ENCODE results near the gene HNRNPC. TPM values are rescaled to one million over a fixed set of nuclear protein-coding genes. Genes with fewer than 3 reads are reported as not detected.
"Not testable (repeated sequence)": the region's sequence is repeated elsewhere in the genome, so short reads cannot be mapped to it uniquely, and the experiment has no call there.

Gene HNRNPC
- total RNA-seq, 6 experiments from 2014 or later, result 528 to 684 (median 604) TPM

DNA sequence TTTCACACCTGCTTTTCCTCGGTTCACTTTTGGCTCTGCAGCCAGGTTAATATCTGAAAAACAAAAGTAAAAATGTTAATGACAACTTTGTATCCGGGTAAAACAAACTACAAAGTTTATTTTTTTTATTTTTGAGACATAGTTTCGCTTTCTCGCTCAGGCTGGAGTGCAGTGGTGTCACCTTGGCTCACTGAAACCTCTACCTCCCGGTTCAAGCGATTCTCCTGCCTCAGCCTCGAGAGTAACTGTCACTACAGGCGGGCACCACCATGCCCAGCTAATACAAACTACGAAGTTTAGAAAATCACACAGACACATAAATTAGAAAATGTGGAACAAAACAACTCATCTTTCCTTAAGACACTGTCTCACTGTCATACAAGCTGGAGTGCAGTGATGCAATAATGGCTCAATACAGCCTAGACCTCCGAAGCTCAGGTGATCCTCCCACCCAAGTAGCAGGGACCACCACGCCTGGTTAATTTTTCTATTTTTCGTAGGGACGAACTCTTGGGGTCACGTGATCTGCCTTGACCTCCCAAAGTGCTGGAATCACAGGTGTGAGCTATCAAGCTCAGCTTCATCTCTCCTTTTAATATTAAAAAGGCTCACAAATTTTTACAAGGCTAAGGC, 38.1 kb downstream of the HNRNPC start:
- Mint-ChIP-seq H3K27me3 (ENCODE audit: insufficient read depth) (peaks cover 1% of the 10 kb centered on the region; the same call in 1 of the 2 replicates), H3K9me3 (no peaks in the 10 kb centered on the region), H3K27ac (peak overlapping the region; percentile 31; the same call in 1 of the 2 replicates)

DNA sequence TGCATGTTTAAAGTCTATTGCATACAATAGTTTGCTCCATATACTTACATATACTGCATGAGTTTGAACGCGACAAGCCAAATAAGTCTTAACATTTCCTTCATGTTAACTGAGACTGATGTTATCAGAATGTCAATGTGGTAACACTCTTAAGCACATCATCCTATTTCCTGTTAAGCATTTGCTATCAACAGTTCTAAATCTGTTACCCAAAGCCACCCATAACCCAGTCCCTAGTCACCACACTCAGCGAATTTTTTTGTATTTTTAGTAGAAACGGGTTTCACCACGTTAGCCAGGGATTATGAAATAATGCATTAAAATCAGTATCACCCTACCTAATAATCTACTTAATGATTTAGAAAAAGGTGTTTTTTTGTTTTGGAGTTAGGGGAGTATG, 39.4 kb downstream of the HNRNPC start:
- Mint-ChIP-seq H3K4me3 (no peak overlapping the region), H3K4me1 (ENCODE audit: low read depth) (peaks cover 38% of the 10 kb centered on the region)
- TF ChIP-seq, protein P1, sequence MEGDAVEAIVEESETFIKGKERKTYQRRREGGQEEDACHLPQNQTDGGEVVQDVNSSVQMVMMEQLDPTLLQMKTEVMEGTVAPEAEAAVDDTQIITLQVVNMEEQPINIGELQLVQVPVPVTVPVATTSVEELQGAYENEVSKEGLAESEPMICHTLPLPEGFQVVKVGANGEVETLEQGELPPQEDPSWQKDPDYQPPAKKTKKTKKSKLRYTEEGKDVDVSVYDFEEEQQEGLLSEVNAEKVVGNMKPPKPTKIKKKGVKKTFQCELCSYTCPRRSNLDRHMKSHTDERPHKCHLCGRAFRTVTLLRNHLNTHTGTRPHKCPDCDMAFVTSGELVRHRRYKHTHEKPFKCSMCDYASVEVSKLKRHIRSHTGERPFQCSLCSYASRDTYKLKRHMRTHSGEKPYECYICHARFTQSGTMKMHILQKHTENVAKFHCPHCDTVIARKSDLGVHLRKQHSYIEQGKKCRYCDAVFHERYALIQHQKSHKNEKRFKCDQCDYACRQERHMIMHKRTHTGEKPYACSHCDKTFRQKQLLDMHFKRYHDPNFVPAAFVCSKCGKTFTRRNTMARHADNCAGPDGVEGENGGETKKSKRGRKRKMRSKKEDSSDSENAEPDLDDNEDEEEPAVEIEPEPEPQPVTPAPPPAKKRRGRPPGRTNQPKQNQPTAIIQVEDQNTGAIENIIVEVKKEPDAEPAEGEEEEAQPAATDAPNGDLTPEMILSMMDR (IDR thresholded peaks at IDR 0.05), result no peak

More for the DNA sequence above, 38.1 kb downstream of the HNRNPC start:
- Mint-ChIP-seq H3K4me1 (ENCODE audit: low read depth) (peaks cover 49% of the 10 kb centered on the region), H3K36me3 (ENCODE audit: low read depth) (peaks cover 53% of the 10 kb centered on the region), H3K4me3 (no peak overlapping the region)
- DNase-seq, result no peak
- TF ChIP-seq, protein P1 (IDR thresholded peaks at IDR 0.05), result no peak

DNA sequence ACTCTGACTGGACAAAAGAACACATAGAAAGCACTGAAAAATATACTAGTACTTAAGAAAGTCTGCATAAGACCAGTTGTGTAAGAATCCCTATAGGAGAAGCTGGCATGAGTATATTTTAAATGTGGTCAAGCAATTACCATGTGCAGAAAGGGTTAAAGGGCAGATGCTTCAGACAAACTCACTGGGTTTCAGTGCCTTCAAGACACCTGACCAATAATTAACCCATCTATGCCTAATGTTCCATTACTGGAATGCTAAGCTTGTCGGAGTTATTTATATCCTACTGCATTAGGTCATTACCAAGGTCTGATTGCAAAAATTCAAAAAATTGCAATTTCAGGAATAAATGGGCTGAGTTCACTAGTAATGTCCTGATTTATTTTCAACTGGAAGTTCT, 41.3 kb downstream of the HNRNPC start:
- TF ChIP-seq, protein P1 (IDR thresholded peaks at IDR 0.05), result no peak
- Mint-ChIP-seq H3K36me3 (ENCODE audit: low read depth) (peaks cover 55% of the 10 kb centered on the region), H3K27me3 (ENCODE audit: insufficient read depth) (peaks cover 1% of the 10 kb centered on the region; the same call in 1 of the 2 replicates), H3K4me3 (no peak overlapping the region), H3K4me1 (ENCODE audit: low read depth) (peaks cover 44% of the 10 kb centered on the region), H3K9me3 (no peaks in the 10 kb centered on the region), H3K27ac (no peak overlapping the region)
- DNase-seq, result no peak

More for the DNA sequence above, 39.4 kb downstream of the HNRNPC start:
- Mint-ChIP-seq H3K27me3 (ENCODE audit: insufficient read depth) (peaks cover 1% of the 10 kb centered on the region; the same call in 1 of the 2 replicates), H3K27ac (no peak overlapping the region), H3K9me3 (no peaks in the 10 kb centered on the region), H3K36me3 (ENCODE audit: low read depth) (peaks cover 49% of the 10 kb centered on the region)
- no peak for DNase-seq

DNA sequence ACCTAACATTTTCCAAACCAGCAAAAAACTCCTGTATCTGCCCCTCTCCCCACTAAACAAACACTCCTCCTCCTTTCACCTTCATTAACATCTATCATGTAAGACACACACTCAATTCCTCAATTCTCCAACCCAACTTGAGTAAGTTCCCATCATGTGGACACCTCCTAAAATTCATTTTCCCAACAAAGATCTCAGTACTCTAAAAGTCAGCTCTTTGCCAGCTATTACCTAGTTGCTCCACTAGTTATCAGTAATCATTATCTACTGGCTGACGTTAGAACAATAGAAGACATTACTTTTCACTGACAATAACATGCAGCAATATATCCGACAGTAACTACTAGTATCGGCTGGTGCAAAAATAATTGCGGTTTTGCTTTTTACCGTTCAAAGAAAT, 42.1 kb downstream of the HNRNPC start:
- no peak overlapping the region for H3K4me3 Mint-ChIP-seq
- TF ChIP-seq, protein P1 (IDR thresholded peaks at IDR 0.05), result no peak
- H3K27me3 Mint-ChIP-seq (ENCODE audit: insufficient read depth), result peaks cover 1% of the 10 kb centered on the region; the same call in 1 of the 2 replicates
- H3K27ac Mint-ChIP-seq, result peak overlapping the region; percentile 12; the same call in 1 of the 2 replicates
- H3K4me1 Mint-ChIP-seq (ENCODE audit: low read depth), result peaks cover 47% of the 10 kb centered on the region
- no peak for DNase-seq
- peaks cover 59% of the 10 kb centered on the region for H3K36me3 Mint-ChIP-seq (ENCODE audit: low read depth)
- no peaks in the 10 kb centered on the region for H3K9me3 Mint-ChIP-seq

DNA sequence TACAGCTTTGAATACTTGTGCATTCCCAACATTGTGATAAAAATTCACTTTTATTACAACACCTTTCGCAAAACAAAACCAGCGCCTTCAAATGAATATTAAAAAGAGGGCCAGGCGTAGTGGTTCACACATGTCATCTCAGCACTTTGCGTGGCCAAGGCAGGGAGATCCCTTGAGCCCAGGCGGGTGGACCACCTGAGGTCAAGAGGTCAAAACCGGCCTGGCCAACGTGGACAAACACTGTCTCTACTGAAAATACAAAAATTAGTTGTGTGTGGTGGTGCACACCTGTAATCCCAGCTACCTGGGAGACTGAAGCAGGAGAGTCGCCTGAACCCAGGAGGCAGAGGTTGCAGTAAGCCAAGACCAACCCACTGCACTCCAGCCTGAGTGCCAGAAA, 42.8 kb downstream of the HNRNPC start:
- no peak for DNase-seq
- Mint-ChIP-seq H3K27ac (no peak overlapping the region), H3K4me1 (ENCODE audit: low read depth) (peaks cover 47% of the 10 kb centered on the region), H3K36me3 (ENCODE audit: low read depth) (peaks cover 59% of the 10 kb centered on the region), H3K27me3 (ENCODE audit: insufficient read depth) (peaks cover 1% of the 10 kb centered on the region; the same call in 1 of the 2 replicates), H3K4me3 (no peak overlapping the region), H3K9me3 (no peaks in the 10 kb centered on the region)
- TF ChIP-seq, protein P1 (IDR thresholded peaks at IDR 0.05), result no peak

DNA sequence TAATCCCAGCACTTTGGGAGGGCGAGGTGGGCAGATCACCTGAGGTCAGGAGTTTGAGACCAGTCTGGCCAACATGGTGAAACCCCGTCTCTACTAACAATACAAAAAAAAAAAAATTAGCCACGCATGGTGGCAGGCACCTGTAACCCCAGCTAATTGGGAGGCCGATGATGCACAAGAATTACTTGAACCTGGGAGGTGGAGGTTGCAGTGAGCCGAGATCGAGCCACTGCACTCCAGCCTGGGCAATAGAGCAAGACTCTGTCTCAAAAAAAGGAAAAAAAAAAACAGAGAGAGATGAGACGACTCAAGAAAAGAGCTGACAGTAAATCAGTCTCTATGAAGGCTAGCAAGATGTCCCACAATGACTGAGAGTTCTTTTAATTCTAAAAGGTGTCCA, 44.1 kb downstream of the HNRNPC start:
- Mint-ChIP-seq H3K36me3 (ENCODE audit: low read depth) (peaks cover 59% of the 10 kb centered on the region), H3K4me1 (ENCODE audit: low read depth) (peaks cover 54% of the 10 kb centered on the region)
- H3K4me3 Mint-ChIP-seq; H3K9me3 Mint-ChIP-seq; DNase-seq; H3K27ac Mint-ChIP-seq; H3K27me3 Mint-ChIP-seq (ENCODE audit: insufficient read depth): not testable (repeated sequence)
